ENCODE data around the gene ERCC2.
"Not testable (repeated sequence)": the region's sequence is repeated elsewhere in the genome, so short reads cannot be mapped to it uniquely, and the experiment has no call there.

ERCC2 gene

GRCh38 chr19:45352914-45353796 is 17.2 kb downstream of the ERCC2 start:
- no peak for DNase-seq

DNA sequence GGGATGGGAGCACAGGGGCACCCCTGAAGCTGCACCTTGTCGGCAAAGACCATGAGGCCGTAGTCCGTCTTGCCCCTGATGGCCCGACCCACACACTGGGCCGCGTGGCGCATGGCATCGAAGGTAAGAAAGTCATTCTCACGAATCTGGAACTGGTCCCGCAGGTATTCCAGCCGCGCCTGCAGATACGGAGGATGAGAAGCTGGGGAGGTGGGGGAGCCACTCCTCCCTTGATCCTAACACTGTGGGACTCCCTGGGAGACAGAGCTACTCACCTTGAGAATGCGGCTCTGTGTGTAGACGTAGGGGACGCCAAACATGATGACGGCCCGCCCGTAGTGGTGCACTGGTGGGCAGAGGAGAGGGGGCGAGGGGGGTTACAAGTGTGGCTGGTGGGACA is 17.9 kb downstream of the ERCC2 start:
- no peak for DNase-seq

DNA sequence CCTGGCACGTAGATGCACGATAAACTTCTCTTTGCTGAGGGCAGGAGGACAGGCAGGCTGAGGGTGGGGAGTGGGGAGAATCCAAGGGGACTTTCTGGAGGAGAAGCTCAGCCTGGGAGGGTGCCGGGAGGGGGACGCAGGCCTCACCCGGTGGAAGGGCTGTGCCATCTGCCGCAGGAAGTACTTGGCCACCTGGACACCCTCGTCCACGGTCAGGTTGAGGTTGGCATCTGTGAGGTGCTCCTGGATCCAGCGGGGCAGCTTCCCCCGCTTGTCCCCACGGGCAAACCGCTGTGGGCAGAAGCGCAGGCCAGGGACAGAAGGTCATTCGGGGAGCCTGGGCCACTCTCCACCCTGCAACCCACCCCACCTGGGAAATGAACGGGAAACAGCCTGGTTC is 18.3 kb downstream of the ERCC2 start:
- no peak for DNase-seq

GRCh38 chr19:45351401-45351952 is 18.9 kb downstream of the ERCC2 start:
- no peak for DNase-seq

GRCh38 chr19:45350477-45351058 is 19.8 kb downstream of the ERCC2 start:
- DNase-seq: no peak

- no peak for DNase-seq
These were observed 20.9 kb downstream of the ERCC2 start for GRCh38 chr19:45349430-45349941.

DNA sequence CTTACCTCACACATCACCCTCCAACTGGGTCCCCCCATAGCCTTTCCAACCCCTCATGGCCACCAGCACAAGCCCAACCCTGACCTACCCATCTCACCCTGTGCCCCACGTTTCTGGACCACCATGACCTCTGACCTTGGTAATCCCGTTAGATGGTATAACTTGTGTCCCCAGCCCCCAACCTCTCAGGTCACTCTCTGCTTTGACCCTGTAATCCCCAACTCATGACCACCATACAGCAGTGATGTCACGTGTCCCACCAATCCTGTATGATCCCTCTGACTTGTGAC is 21.3 kb downstream of the ERCC2 start:
- DNase-seq: no peak

DNA sequence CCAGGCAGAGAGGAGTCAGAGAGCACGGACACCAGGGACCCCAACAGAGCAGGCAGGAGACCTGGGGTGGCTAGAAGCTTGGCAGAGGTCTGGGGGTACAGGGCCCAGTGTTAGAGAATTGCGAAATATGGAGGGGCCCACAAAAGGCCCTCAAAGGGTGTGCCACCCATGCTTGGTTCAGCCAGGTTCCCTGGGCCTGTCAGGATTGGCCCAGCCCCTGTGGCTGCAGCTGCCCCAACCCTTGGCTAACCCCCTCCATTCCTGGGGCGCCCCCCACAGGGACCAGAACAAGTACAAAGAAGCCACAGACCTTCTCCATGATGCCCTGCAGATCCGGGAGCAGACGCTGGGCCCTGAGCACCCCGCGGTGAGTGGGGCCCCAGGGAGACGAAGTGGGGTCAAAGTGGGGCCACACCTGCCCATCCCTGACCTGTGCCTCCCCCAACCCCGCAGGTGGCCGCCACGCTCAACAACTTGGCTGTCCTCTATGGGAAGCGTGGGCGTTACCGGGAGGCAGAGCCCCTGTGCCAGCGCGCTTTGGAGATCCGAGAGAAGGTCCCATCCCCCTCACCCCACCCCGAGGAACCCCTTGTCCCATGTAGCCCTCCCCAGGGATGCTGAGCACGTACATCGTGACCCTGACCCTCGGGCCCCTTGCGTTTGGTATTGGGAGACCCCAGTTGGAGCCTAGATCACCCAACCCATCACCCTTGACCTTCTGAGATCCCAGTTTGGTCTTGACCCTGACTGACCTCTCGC is 21.8 kb downstream of the ERCC2 start:
- no peak for DNase-seq

- DNase-seq: no peak
These were observed 22.6 kb downstream of the ERCC2 start for GRCh38 chr19:45347570-45348366.

DNA sequence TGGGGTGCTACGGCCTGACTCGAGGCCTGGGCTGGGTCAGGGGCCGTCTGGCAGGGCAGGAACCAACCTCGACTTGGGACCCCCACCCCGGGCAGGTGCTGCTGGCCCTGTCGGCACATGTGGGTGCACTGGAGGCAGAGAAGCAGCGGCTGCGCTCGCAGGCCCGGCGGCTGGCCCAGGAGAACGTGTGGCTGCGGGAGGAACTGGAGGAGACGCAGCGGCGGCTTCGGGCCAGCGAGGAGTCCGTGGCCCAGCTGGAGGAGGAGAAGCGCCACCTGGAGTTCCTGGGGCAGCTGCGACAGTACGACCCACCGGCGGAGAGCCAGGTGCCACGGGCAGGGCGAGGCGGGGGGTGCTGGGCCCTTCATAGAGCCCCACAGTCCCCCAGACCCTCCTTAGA is 23.9 kb downstream of the ERCC2 start:
- DNase-seq: no peak

- no peak for DNase-seq
These were observed 24.9 kb downstream of the ERCC2 start for GRCh38 chr19:45345506-45345860.

DNA sequence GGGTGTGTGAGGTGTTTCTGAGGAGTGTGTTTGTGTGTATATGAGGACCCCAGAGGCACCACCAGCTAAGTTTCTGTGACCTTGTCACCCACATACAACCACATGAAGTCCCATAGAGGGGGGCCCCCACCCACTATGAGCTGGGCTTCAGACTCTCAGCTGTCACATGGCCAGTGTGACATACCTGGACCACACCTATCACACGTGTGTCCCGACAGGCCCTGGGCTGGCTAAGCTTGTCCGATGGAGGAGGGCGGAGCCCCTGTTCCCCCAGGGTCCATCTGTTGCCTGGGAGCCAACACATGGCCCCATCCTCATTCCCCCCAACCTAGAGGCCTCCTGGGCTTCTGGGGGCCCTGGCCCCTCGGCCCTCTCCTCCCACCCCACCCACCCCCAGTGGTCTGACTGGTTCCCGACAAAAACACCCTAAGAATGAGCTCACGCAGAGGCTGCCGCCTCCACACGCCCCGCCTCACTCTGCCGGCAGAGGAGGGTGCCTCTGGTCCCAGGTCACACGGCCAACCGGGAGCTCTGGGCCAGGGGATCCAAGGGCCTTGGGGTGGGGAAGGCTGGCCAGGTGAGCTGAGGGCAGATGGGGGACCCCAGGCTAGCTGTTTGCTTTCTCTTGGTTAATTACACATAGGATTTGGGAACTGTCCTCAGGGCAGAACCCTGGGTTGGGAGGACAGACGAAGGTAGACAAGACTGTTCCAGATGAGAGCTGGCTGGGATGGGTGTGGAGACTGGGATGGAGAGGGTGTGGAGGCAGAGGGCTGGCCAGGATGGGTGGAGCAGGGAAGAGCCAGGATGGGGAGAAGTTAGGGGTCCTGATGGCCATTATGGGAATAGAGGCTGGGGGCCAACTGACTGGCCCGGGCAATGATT is 25.5 kb downstream of the ERCC2 start:
- no peak for DNase-seq

DNA sequence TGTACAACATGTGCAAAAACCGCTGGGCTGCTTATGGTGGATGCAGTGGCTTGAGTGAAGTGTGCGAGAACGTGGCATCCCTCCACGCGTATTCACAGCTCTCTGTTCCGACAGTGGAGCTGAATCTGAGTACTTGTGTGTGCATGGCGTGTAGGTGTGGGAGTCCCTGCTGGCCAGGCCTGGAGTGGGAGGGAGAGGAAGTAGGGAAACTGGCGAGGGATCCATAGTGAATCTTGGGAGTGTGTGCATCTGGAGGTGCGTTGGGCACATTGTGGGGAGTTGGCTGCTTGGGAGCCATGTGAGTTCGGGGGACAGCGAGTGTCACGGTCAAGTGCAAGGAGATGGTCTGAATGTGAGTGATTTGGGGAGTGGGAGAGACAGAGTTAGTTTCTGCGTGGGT is 27.5 kb downstream of the ERCC2 start:
- DNase-seq: no peak

DNA sequence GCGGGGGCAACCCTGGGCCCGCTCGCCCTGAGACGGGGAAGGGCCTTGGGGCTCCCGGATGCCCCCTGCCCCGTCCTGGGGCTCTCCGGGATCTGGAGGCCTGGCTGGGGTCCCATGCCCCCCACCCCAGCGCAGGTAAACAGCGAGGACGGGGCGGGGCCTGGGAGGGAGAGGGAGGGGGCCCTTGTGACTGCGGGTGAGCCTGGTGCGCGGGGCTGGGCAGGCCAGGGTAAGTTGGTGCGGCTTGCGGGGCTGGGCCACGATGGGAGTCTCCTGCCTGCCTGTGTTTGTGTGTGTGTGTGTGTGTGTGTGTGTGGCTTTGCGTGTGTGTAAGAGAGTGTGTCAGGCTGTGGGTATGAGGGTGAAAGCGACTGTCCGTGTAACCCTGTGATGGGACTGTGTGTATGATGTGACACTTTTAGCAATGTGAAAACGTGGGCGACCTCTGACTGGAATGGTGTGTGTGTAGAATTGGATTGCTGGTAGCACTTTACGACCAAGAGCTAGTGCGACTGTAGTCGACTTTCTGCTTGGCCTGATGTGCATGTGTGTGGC is 29.4 kb downstream of the ERCC2 start:
- DNase-seq: no peak

- no peak for DNase-seq
These were observed 30.0 kb downstream of the ERCC2 start, which contains the start of gene KLC3 for GRCh38 chr19:45340232-45340898. TSS of gene KLC3 (plus strand) at chr19:45340750. CDS start at chr19:45345542, 4,792 bp downstream.

- no peak for DNase-seq
These were observed 30.7 kb downstream of the ERCC2 start for GRCh38 chr19:45339629-45340028.

DNA sequence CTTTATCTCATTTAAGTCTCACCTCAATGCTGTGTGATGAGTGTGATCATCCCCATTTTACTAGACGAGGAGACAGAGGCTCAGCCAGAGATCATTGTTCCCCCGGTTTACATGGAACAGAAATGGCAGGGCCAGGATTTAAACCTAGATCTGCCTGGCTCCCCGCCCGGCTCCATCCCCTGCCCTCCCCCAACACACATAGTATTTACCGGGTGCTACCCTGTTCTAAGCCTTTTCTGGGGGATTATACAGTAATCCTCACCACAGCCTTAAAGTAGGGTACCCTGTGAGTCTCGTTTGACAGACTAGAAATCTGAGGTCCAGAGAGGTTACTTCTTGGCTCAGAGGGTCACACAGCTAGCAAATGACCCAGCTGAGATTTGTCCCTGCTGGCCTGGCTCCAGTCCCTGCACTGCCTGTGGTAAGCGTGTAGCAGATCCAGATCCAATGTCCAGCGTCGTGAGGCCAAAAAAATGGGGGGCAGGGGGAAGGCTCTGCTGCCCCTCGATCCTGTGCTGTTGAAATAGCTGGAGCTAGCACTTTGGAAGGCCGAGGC is 33.6 kb downstream of the ERCC2 start:
- DNase-seq: no peak

GRCh38 chr19:45334881-45335280 is 35.5 kb downstream of the ERCC2 start:
- not testable (repeated sequence) for DNase-seq

GRCh38 chr19:45333609-45334303 is 36.6 kb downstream of the ERCC2 start:
- DNase-seq: no peak

DNA sequence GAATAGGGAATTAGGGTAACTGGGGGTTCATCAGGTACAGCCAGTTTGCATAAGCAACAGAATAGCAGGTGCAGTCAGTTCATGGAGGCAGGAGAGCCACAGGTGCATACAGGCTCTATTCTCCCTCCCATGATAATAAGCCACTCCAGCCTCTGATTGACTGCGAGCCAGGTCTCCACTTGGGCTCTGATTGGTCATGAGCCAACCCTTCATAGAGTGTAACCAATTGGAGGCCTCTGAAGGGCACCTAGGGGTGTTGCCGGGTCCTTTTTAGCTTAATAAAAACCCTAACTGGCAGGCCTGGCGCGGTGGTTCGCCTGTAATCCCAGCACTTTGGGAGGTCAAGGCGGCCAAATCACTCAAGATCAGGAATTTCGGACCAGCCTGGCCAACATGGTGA is 39.0 kb downstream of the ERCC2 start:
- DNase-seq: no peak
